Subcutaneous adipose tissue (tissue), 4 donors: Measurements from ENCODE around the gene SLC10A2. TPM values are rescaled to one million over a fixed set of nuclear protein-coding genes. Genes with fewer than 3 reads are reported as not detected.

Source experiments
- total RNA-seq, 4 donors: library from RNA; depleted of rRNA; stranded (reverse); fragments of >200 nt; gene quantifications; one replicate each; pipeline ENCODE4 v1.1.0, GENCODE V29; 2016
- TF ChIP-seq, protein P1 (sequence below): fragments of 450-650 bp; IDR thresholded peaks from one replicate; pipeline ENCODE4 v1.5.1; 2016; ENCODE audit warnings: low read depth, mild to moderate bottlenecking, control low read depth, antibody characterized with exemption, moderate library complexity

Gene SLC10A2
- total RNA-seq, 4 donors from 2014 or later, result not detected

GRCh38 chr13:103067751-103068555, 1.7 kb upstream of the SLC10A2 start:
- TF ChIP-seq, protein P1, sequence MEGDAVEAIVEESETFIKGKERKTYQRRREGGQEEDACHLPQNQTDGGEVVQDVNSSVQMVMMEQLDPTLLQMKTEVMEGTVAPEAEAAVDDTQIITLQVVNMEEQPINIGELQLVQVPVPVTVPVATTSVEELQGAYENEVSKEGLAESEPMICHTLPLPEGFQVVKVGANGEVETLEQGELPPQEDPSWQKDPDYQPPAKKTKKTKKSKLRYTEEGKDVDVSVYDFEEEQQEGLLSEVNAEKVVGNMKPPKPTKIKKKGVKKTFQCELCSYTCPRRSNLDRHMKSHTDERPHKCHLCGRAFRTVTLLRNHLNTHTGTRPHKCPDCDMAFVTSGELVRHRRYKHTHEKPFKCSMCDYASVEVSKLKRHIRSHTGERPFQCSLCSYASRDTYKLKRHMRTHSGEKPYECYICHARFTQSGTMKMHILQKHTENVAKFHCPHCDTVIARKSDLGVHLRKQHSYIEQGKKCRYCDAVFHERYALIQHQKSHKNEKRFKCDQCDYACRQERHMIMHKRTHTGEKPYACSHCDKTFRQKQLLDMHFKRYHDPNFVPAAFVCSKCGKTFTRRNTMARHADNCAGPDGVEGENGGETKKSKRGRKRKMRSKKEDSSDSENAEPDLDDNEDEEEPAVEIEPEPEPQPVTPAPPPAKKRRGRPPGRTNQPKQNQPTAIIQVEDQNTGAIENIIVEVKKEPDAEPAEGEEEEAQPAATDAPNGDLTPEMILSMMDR, result no peak

DNA sequence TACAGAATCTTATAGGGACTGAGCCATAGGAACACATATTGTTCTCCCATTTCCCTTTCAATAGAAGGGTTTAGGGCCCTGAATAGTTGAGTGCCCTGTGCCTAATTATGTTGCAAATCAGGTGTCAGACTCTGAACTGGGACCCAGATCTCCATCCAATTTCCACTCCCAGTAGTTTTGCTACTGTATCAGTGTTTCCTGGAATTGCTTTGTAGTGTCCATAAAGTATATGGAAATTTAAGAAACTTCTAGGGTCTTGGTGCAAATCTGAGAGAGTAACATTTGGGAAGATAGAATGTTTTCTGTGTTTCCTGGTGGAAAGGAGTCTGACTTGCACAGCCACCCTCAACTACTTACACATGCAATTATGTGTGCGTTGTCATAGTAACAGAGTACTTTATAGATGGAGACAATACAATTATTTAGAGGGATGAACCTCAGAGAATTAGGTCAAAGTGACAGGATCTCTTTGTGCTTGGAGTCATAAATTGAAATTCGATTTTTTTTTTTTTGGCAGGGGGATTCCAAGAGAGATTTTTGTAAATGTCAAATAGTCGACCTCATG, 646 bp upstream of the SLC10A2 start:
- TF ChIP-seq, protein P1, result no peak

GRCh38 chr13:103063376-103063775, 2.8 kb downstream of the SLC10A2 start:
- TF ChIP-seq, protein P1, result no peak

GRCh38 chr13:103062079-103062478, 4.1 kb downstream of the SLC10A2 start:
- TF ChIP-seq, protein P1, result no peak

DNA sequence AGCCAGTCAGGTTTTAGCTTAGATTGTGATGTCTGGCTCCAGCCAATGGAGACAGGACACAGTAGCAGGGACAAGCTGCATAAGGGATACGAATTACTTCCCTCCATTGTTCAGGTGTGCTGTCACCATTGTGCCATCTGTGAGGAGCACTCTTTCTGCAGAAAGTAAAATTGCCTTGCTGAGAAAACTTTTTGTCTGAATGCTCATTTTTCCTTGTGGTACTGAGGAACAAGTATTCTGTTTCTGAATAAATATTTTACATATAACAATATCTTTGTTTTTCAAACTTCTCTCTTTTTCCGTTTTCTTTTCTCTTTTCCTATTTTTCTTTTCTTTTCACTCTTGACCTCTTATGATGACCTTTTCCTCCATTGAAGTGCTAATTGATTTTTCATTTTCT, 10.2 kb downstream of the SLC10A2 start:
- TF ChIP-seq, protein P1, result no peak

- TF ChIP-seq, protein P1, result no peak
Observed at GRCh38 chr13:103055166-103055565, 11.1 kb downstream of the SLC10A2 start.

DNA sequence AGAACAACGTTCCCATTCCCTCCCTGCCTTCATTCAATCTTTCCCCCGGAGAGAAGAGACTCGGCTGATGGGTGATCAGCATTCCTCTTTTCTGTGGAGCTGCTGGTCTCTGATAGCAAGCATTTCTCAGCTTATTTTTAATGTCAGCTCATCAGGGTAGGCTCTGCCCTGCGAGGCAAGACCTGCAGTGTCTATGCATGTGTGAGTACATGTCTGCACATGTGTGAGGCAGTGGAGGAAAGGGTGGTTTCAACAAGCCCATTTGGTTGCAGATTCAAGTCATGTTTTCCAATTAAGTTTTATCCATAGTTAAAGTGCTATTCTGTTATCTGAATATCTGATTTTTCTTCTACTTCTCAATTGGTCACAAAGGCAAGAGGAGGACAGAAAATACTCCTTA, 19.5 kb downstream of the SLC10A2 start:
- TF ChIP-seq, protein P1, result no peak
